ENCODE measurements around the gene INAFM1.

DNA sequence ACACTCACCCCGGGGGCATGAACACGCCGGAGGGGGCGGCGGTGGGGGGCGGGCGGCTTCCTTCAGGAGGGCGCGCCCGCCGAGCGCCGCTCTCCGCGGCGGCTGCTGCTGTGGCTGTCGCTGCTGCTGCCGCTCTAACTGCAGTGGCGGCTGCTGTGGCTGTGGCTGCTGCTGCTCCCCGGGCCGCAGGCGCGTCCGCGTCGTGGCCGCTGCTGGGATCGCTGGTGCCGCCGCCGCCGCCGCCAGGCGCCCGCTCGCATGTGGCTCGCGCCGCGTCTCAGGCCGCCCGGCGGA, 43.8 kb upstream of the INAFM1 start, which contains the start of gene BBC3:
- TF ChIP-seq, protein P1, sequence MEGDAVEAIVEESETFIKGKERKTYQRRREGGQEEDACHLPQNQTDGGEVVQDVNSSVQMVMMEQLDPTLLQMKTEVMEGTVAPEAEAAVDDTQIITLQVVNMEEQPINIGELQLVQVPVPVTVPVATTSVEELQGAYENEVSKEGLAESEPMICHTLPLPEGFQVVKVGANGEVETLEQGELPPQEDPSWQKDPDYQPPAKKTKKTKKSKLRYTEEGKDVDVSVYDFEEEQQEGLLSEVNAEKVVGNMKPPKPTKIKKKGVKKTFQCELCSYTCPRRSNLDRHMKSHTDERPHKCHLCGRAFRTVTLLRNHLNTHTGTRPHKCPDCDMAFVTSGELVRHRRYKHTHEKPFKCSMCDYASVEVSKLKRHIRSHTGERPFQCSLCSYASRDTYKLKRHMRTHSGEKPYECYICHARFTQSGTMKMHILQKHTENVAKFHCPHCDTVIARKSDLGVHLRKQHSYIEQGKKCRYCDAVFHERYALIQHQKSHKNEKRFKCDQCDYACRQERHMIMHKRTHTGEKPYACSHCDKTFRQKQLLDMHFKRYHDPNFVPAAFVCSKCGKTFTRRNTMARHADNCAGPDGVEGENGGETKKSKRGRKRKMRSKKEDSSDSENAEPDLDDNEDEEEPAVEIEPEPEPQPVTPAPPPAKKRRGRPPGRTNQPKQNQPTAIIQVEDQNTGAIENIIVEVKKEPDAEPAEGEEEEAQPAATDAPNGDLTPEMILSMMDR (conservative IDR thresholded peaks at IDR 0.05 in 1 of 2, IDR thresholded peaks at IDR 0.05 in 1 of 2; ENCODE audit: extremely low read depth in 1 of 2, insufficient read depth in 1 of 2, low read depth in 1 of 2, low read length in 2 of 2): no peak
- no peak for TF ChIP-seq EZH2 (IDR thresholded peaks at IDR 0.05; ENCODE audit: borderline replicate concordance, low read length)

Measured in mammary epithelial cell (primary cell).